T1000 (cell line): Measurements from ENCODE around the gene TJP3.

Experiments used
- DNase-seq: peaks from one replicate; lab custom pipeline; 2025; ENCODE audit warnings: mixed read lengths; lab: John Stamatoyannopoulos, UW

TJP3 gene

DNA sequence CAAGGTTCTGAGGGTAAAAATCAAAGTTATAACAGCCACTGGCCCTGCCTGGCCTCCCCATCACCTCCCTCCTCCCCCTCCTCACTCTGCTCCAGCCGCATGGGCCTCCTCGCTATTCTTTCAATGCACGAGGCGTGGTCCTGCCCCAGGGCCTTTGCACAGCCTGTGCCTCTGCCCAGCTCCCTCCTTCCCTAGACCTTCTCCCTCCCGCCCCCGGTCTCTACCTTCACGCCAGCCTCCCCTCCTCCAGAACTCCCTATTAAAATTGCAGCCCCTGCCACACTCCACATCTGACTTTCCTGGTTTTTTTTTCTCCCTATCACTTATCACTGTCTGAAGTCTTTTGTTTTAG is 60.5 kb downstream of the TJP3 start:
- DNase-seq, result no peak

DNA sequence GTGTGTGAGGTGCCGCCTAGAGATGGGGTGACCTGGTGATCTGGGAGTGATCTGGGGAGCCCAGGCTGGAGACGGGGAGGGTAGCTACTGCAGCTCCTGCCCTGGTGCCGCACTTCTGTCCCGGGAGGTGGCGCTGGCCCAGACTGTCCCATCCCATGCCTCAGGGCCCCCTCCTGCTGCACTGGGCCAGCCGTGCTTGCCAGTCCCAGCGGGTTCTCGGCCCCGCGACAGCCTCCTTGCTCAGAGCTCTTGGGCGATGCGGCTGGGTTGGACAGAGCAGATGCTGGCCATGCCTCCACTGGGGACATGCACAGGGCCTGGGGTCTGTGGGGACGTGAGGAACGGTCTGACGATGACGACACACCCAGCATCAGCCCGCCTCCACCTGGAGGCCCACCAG is 61.3 kb downstream of the TJP3 start:
- no peak for DNase-seq

DNA sequence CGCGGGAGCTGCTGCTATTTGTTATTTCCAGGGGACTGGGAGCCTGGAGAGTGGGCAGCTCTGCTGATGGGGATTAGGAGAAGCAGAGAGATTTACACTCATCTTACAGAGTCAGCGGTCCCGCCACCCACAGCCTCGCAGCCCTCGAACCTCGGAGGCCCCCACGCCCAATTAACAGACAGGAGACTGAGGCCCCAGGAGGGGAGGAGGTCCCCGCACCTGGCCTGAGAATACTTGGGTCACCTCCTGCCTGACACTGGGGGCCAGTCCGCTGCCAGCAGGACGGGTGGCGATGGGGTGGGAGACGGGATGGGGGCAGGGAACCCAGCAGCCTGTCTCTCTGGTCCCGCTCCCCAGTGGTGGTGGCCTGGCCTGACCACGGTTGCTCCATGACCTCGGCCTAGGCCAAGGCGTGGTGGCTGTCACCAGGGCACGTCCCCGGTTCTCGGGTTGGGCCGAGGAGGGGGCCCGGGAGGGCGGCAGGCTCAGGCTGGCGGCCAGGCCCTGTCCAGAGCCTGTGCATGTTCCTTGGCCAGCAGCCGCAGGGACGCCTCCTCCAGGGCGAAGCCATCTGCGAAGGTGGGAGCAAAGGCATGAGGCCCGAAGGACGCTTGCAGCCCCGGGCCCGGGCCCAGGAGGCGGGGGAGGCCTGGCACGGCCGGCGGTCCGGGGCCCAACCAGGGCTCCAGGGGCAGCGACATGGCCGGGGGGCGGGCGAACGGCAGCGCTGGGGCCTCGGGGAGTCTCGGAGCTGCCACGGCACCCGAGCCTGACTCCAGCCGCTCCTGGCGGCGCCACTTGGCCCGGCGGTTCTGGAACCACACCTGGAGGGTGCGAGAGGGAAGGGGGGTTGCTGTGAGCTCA is 62.2 kb downstream of the TJP3 start:
- no peak for DNase-seq

DNA sequence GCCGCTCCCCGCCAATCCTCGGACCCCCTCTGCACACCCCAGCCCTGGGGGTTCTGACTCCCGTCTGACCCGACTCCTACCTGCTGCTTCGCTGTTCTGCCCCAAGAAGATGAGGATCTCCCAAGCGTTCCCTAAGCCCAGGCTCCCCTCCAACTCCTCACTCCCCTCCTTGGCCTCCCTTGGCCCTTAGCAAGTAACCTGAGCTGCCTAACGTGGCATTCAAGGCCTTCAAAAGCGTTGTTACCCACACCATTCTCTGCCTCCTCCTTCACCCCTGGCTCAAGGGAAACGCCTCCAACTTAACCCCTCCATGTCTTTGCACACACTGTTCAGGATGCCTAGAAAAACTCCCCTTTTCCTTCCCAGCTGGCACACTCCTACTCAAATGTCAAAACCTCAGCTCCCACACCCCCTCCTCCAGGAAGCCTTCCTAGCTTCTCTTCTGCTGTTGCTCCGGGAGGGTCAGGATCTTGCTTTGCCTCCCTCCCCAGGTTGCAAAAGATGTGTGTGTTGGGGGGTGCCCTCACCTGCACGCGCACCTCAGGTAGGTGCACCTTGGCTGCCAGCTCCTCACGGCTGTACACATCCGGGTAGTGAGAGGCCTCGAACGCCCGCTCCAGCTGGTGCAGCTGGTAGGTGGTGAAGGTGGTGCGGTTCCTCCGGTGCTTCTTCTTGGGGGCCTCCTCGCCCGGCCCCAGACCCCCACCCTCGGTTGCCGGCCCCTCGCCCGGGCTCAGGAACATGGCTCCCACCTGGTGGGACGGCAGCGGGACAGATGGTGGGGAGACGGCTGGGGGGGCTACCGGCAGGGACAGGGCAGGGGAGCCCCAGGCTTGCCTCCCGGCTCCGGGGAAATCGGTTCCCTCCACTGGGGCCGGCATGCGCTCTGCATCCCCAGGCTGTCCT is 63.1 kb downstream of the TJP3 start:
- no peak for DNase-seq

DNA sequence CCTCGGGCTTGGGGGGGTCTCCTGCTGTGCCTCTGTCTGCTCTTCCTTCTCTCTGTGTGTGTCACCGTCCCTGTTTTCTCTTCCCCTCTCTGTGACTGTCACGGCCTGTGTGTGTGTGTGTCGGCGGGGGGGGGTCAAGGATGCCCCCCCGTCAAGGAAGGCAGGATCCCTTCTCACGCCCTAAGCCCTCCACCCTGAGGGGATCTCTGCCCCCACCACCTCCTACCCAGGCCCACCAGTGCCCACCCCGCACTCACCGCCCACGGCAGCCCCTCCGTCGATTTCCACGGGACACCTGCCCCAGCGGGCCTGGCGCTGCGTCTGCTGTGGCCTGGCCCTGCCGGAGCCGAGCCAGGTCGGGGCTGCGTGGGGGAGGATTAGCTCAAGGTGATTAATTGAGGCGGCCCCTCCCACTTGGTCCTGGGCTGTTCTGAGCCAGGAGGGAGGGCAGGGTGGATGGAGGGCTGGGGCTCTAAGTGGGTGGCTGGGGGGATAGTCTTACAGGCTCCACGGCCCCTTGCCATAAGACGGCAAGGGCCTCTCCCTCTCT is 63.8 kb downstream of the TJP3 start, which contains the start of gene RAX2:
TSS of gene RAX2 (minus strand) at position 323 of the 550 bp plus-strand sequence. CDS start 486 bp downstream, outside the sequence.
- DNase-seq, result no peak

DNA sequence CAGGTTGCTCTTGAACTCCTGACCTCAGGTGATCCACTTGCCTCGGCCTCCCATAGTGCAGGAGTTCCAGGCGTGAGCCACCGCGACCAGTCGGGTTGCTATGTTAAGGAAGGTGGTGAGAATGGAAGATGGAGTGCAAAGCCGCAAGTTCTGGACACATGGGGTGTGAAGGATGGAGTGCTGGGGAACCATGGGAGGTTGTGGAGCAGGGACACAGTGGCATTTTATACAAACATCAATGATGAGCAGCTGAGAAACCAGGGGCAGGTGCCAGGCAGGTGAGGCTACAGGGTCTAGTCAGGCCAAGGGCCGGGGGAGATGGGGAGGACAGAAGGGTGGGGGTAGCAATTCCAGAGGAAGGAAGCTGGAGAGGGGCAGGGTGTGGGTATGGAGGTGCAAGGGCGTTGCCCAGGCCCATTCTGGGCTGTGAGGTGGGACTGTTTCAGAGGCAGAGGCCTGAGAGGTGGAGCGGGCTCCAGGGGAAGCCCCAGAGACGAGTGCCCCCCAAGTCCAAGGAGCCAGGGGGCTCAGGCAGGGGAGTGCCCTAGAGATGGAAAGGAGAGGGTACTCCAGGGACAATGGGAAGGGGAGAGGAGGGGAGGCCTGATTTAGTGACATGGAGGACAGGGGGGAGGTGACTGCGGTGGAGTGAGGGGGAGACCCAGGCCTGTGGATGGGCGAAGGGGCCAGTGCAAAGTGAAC is 65.8 kb downstream of the TJP3 start:
- no peak for DNase-seq

DNA sequence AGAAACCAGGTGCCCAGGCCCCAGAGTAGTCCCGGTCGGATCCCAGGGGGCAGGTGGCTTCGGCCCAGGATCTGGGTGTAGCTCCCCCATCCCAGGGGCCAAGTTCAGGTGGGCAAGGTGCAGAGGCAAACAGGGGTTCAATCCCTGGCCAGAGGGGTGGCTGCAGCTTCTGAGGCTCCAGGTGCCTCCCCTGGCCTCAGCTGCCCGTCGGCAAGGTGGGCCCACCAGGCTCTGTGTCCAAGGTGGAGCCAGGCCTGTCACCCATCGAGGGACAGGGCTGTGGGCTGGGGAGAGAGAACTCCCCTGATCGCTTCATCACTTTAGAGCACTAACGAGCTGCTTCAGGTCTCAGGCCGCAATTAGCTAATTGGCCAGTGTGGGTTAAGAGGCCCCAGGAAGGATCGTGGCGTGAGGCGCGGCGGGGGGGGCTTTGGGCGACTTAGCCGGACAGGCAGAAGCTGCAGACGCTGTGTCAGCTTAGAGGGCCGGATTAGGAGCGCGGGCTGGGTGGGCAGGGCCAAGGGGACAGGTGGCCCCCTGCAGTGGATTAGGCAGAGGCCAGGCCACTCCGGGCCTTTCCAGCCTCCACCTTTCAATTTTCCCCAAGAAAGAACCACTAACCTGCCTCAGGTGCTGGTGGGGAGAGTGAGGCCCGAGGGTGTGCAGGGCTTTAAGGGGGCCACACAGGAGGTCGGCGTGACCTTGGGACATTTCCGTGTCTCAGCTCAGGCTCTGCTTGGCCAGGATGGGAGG is 66.6 kb downstream of the TJP3 start:
- DNase-seq, result no peak

DNA sequence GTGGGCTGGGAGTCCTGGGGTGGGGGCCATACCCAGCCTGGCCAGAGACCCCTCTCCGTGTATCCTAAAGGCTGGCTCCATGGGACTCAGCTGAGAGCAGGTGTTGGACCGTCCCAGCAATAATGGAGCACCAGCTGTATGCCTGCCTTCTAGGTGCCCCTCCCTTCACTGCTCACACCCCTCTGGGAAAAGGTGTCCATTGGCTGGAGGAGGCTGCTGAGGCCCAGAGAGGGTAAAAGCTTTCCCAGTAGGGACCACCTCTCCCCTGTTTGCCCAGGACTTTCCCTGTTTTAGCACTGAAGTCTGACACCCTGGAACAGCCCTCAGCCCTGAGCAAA is 67.2 kb downstream of the TJP3 start:
- no peak for DNase-seq

DNA sequence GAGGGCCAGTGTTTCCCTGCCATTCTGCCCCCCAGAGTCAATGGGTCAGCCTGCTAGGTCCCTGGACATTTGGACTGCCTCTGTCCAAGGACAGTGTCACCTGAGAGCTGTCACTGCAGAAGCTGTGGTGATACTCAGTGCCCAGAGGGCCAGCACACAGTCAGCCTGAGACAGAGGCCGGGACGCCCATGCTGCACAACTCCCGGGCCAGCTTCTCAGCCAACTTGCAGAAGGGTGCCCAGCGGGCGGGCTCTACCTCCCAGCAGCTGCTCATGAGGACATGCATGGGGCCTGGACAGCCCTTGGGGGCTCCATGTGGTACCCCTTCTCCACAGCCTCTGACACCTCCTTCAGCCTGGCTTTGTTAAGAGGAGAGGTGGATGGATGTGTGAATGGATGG is 67.6 kb downstream of the TJP3 start:
- no peak for DNase-seq

DNA sequence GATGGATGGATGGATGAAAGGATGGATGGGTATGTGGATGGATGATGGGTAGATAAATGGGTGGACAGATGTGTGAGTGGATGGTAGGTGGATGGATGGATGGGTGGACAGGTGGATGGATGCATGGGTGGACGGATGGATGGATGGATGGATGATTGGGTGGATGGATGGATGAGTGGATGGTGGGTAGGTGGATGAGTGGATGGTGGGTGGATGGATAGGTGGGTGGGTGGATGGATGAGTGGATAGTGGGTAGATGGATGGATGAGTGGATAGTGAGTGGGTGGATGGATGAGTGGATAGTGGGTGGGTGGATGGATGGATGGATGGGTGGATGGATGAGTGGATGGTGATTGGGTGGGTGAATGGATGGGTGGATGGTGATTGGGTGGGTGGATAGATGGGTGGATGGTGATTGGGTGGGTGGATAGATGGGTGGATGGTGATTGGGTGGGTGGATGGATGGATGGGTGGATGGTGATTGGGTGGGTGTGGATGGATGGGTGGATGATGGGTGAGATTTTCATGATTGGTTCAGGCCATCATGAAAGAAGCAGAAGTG is 68.4 kb downstream of the TJP3 start:
- no peak for DNase-seq

DNA sequence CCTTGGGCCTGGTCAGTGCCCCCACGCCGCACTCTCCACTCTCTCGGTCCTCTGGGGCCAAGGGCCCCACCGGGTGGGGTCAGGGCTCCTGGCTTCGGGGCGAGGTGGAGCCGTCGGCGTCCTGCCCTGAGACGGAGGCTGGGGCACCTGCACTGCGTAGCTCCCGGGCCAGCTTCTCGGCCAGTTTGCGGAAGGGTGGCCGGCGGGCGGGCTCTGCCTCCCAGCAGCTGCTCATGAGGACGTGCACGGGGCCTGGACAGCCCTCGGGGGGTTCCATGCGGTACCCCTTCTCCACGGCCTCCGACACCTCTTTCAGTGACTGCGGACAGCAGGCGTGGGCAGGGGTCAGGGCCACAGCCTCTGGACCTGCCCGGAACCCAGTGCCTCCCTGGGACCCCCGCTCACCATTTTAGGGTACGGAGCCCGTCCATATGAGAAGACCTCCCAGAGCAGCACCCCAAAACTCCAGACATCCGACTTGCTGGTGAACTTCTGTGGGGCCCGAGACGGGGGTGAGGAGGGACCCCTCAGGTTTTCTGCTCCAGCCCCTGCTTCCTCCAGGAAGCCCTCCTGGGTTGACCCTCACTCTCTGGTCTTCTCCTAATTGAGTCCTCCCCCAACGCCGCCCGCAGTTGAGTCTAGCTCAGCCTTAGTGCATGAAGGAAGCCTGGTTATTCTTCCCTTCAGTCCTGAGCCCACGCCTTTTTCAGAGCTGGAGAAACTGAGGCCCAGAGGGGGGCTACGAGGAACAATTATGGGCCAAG is 70.1 kb downstream of the TJP3 start:
- DNase-seq, result no peak

DNA sequence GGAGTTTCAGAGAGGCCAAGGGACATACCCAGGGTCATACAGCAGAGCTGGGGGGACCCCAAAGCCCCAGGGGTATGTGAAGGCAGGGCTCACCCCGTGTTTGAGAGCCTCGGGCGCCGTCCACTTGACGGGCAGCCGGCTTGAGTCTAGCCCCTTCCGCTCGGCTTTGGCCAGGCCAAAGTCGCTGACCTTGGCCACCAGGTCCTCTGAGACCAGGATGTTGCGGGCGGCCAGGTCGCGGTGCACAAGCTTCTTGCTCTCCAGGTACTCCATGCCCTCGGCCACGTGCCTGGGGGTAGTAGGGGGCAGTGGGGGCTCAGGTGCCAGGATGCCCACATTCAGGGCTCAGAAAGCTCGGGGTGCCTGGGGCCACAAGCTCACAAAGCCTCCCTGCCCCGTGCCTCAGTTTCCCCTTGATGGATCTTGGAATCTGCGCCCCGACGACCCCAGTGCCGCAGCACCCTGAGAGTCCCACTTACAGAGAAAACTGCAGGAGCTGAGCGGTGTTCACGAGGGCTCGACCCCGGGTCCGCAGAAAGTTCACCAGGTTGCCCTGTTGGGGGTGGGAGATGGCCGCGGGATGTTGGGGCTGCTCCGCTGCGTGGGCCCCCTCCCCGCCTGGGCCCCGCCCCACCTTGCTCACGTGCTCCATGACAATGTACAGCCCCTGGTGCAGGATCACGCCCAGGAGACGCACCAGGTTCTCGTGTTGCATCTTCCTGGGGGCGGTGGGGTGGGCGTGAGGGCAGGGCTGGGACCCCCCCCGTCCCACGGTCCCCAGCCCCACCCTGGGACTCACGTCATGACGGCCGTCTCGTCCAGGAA is 70.9 kb downstream of the TJP3 start:
- no peak for DNase-seq

DNA sequence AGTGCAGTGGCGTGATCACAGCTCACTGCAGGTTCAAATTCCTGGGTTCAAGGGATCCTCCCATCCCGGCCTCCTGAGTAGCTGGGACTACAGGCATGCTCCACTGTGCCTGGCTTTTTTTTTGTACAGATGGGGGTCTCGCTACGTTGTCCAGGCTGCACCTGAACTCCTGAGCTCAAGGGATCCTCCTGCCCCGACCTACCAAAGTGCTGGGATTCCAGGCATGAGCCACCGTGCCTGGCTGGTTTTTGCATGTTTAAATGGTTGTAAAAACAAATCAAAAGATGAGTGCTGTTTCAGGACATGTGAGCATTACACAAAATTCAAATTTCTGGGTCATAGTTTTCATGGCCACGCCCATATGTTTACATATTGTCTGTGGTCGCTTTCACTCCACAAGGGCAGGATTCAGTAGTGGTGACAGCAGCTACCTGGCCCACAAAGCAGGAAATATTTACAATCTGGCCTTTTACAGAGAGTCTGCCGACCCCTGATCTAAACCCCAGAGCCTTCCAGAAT is 72.7 kb downstream of the TJP3 start:
- DNase-seq, result no peak

DNA sequence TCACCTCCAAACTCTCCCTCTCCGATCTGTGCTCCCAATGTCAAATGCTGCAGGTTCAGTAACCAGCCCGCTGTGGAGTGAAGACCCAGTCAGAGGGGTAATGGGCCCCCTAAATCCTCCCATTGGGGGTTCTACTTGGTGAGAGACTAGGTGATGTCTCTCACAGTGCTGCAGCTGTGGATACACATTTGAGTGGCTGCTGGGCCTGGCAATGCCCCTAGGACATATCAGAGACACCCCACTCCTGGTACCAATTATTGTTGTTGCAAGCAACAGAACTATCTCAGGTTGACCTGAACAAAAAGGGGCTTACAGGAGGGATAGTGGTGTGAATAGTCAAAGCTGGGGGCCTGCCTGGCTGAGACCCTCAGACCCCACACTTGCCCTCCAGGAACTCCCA is 73.4 kb downstream of the TJP3 start:
- no peak for DNase-seq

DNA sequence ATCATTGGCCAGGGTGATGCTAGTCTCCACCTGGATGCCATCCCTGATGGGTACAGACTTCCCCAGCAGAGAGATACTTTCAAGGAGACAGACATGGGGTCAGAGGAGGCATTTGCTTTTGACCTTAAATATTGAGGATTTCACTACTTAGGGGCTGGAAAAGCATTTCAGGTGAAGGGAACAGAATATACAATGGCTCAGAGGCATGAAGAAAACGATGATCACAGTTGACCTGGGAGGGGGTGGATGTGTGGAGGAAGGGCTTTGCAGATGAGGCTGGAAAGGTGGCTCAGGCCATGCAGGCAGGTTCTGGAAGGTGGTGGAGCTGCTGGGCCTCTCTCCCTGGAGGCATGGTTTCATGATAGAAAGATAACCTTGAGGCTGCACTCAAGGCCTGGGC is 74.1 kb downstream of the TJP3 start:
- DNase-seq, result no peak

DNA sequence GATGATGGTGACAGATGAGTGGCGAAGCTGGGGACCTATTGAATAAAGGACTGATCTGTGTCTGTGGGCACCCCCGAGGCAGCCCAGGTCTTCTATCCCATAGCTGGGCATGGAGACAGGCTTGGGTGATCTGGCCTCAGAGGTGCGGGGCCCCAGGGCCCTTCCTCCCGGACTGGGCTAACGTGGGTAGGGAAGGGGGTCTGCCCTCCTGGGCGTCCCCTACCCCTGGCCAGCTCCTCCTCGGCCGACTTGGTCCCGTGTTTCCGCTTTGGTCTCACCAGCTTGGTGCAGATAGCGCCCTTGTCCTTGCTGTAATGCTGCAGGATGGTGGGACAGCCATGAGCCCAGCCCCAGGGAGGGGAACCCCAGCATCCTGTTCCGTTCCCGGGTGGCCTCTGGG is 74.7 kb downstream of the TJP3 start:
- DNase-seq, result no peak

DNA sequence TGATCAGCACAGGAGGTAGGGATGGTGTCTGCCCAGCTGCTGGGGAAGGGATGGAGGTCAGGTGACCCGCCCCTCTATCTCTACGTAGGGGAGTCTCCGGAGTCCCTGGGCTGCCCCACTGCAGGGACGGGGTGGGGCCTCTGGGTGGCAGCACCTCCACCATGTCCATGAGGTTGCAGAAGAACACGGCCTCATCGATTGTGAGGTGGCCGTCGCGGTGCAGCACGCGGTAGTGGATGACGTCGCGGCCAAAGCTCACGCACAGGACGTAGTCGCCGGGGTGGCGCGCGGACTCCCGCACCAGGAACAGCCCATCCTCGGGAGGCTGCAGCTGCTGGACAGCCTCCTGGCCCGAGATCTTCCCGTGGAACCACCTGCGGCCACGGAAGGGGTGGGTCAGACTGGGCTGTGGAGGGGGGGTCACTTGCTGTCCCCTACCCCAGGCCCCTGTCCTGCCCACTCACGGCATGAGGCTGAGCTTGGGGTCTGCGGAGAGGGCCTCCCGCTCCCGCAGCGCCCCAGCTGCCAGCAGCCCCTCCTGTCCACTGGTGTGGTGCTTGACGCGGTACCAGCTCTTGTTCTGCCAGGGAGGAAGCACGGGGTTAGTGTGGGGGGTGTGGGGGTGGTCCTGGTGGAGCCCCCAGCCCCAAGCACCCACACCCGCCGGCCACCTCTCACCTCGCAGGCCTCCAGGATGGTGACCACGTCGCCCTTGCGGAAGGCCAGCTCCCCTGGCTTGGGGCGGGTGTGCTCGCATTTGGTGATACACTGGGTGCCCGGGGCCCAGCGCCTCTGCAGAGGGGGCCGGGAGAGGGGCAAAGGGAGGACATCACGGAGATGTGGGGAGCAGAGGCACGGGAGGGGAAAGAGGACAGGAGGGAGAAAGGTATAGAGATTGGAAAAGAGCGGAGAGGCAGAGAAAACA is 75.7 kb downstream of the TJP3 start:
- no peak for DNase-seq
